ENCODE results near the gene PITRM1. TPM values are rescaled to one million over a fixed set of nuclear protein-coding genes. Genes with fewer than 3 reads are reported as not detected.
A peak's percentile ranks its signal among the peaks of the same experiment; 100 is the strongest.

PITRM1 gene
- polyA plus RNA-seq, 1 donor (not counting 4 experiments of a cell fraction or from before 2014, with no cell fraction given) = 47.2 TPM

- Histone ChIP-seq H3K27ac (ENCODE audit: control insufficient read depth, insufficient read depth, low read length) (no peak overlapping the region), H3K79me2 (ENCODE audit: control insufficient read depth, insufficient read depth, low read length) (no peaks in the 10 kb centered on the region), H2AFZ (ENCODE audit: control insufficient read depth, low read length) (no peak overlapping the region), H3K9me3 (ENCODE audit: control insufficient read depth, low read depth, low read length) (no peaks in the 10 kb centered on the region), H3K9ac (ENCODE audit: control insufficient read depth, extremely low read depth, insufficient read depth, low read length) (no peak overlapping the region), H3K4me3 (ENCODE audit: control insufficient read depth in 2 of 3, extremely low read depth in 1 of 3, insufficient read depth in 2 of 3, low read depth in 1 of 3, low read length in 3 of 3) (no peak overlapping the region), H4K20me1 (ENCODE audit: control insufficient read depth, extremely low read depth, insufficient read depth, low read length) (no peaks in the 10 kb centered on the region), H3K27me3 (ENCODE audit: control insufficient read depth, extremely low read depth, insufficient read depth, low read length) (peaks cover 26% of the 10 kb centered on the region), H3K4me2 (ENCODE audit: control insufficient read depth, extremely low read depth, insufficient read depth, low read depth, low read length) (no peak overlapping the region), H3K36me3 (ENCODE audit: control insufficient read depth in 2 of 2, extremely low read depth in 1 of 2, insufficient read depth in 2 of 2, low read length in 2 of 2) (no peaks in the 10 kb centered on the region), H3K4me1 (ENCODE audit: control insufficient read depth, extremely low read depth, insufficient read depth, low read length) (peaks cover 8% of the 10 kb centered on the region), H3K9me1 (ENCODE audit: control insufficient read depth, extremely low read depth, insufficient read depth, low read length) (no peaks in the 10 kb centered on the region)
- no peak for TF ChIP-seq CTCF (optimal IDR thresholded peaks at IDR 0.05 in 1 of 3, IDR thresholded peaks at IDR 0.05 in 1 of 3, conservative IDR thresholded peaks at IDR 0.05 in 1 of 3; ENCODE audit: extremely low read depth in 1 of 3, insufficient read depth in 2 of 3, low read length in 3 of 3)
- TF ChIP-seq EZH2 (IDR thresholded peaks at IDR 0.05; ENCODE audit: low read length) = no peak
- dilution Hi-C loops (cut with MboI; ENCODE audit: extremely low pct_ligation_motif_present, low sequenced_read_pairs) = no loop called here
- DNase-seq (ENCODE audit: low read depth, low spot score) (no peak), FAIRE-seq (no peak)
Measured at GRCh38 chr10:3198900-3199299, 26.3 kb upstream of the PITRM1 start.

GRCh38 chr10:3197348-3198003 is 24.9 kb upstream of the PITRM1 start:
- Histone ChIP-seq H3K9me3 (ENCODE audit: control insufficient read depth, low read depth, low read length) (no peaks in the 10 kb centered on the region), H3K36me3 (ENCODE audit: control insufficient read depth in 2 of 2, extremely low read depth in 1 of 2, insufficient read depth in 2 of 2, low read length in 2 of 2) (no peaks in the 10 kb centered on the region), H3K4me3 (ENCODE audit: control insufficient read depth in 2 of 3, extremely low read depth in 1 of 3, insufficient read depth in 2 of 3, low read depth in 1 of 3, low read length in 3 of 3) (peak overlapping the region; percentile 19 to 70 (median 50)), H3K4me1 (ENCODE audit: control insufficient read depth, extremely low read depth, insufficient read depth, low read length) (peaks cover 8% of the 10 kb centered on the region), H3K27me3 (ENCODE audit: control insufficient read depth, extremely low read depth, insufficient read depth, low read length) (peaks cover 26% of the 10 kb centered on the region), H3K27ac (ENCODE audit: control insufficient read depth, insufficient read depth, low read length) (peak overlapping the region; percentile 1), H3K79me2 (ENCODE audit: control insufficient read depth, insufficient read depth, low read length) (no peaks in the 10 kb centered on the region), H4K20me1 (ENCODE audit: control insufficient read depth, extremely low read depth, insufficient read depth, low read length) (no peaks in the 10 kb centered on the region), H3K4me2 (ENCODE audit: control insufficient read depth, extremely low read depth, insufficient read depth, low read depth, low read length) (peak overlapping the region; percentile 94), H3K9me1 (ENCODE audit: control insufficient read depth, extremely low read depth, insufficient read depth, low read length) (no peaks in the 10 kb centered on the region), H2AFZ (ENCODE audit: control insufficient read depth, low read length) (peak overlapping the region; percentile 83), H3K9ac (ENCODE audit: control insufficient read depth, extremely low read depth, insufficient read depth, low read length) (peak overlapping the region; percentile 55)
- no peak for TF ChIP-seq EZH2 (IDR thresholded peaks at IDR 0.05; ENCODE audit: low read length)
- peak; percentile 86 to 94 (median 91) for TF ChIP-seq CTCF (optimal IDR thresholded peaks at IDR 0.05 in 1 of 3, IDR thresholded peaks at IDR 0.05 in 1 of 3, conservative IDR thresholded peaks at IDR 0.05 in 1 of 3; ENCODE audit: extremely low read depth in 1 of 3, insufficient read depth in 2 of 3, low read length in 3 of 3)
- FAIRE-seq (peak; percentile 83), DNase-seq (ENCODE audit: low read depth, low spot score) (no peak)
- dilution Hi-C loops (cut with MboI; ENCODE audit: extremely low pct_ligation_motif_present, low sequenced_read_pairs) = no loop called here

Measured in keratinocyte (primary cell).